Activated CD4-positive, alpha-beta T cell treated with anti-CD3 and anti-CD28 coated beads, Interleukin-2, amount 10 ng/mL, durations not matched to agents 7 days and 5 days (primary cell): ENCODE measurements around the gene OR4L1. TPM values are rescaled to one million over a fixed set of nuclear protein-coding genes. Genes with fewer than 3 reads are reported as not detected.
"Not testable (repeated sequence)": the region's sequence is repeated elsewhere in the genome, so short reads cannot be mapped to it uniquely, and the experiment has no call there.

Experiments used
- CTCF ChIA-PET: fragments of 350-600 bp; sonication (Branson Sonifier 250); formaldehyde crosslinking; loops from one replicate; lab custom pipeline; 2021; ENCODE audit warnings: antibody characterized with exemption; lab: Charles Lee
- POLR2A ChIA-PET: fragments of 350-600 bp; sonication (Branson Sonifier 250); formaldehyde crosslinking; loops from one replicate; lab custom pipeline; 2021; ENCODE audit warnings: antibody characterized with exemption; lab: Charles Lee
- DNase-seq: peaks from one replicate; pipeline ENCODE4 v3.0.0-alpha.2; 2020
- H3K27ac Mint-ChIP-seq: one replicate; pipeline ENCODE4 v1.8.0; 2021; ENCODE audit warnings: mild to moderate bottlenecking, moderate library complexity, mixed read lengths
- H3K27me3 Mint-ChIP-seq: one replicate; pipeline ENCODE4 v1.8.0; 2021; ENCODE audit warnings: mixed read lengths
- H3K36me3 Mint-ChIP-seq: one replicate; pipeline ENCODE4 v1.8.0; 2021; ENCODE audit warnings: low read depth, mixed read lengths
- H3K4me1 Mint-ChIP-seq: one replicate; pipeline ENCODE4 v1.8.0; 2021; ENCODE audit warnings: mixed read lengths
- H3K4me3 Mint-ChIP-seq: one replicate; pipeline ENCODE4 v1.8.0; 2021; ENCODE audit warnings: mild to moderate bottlenecking, moderate library complexity, mixed read lengths
- H3K9me3 Mint-ChIP-seq: one replicate; pipeline ENCODE4 v1.8.0; 2021; ENCODE audit warnings: mixed read lengths
- total RNA-seq, 2 experiments: library from RNA; stranded (reverse); gene quantifications; one replicate each; pipeline ENCODE4 v1.2.3, GENCODE V29; 2021

Gene OR4L1, protein sequence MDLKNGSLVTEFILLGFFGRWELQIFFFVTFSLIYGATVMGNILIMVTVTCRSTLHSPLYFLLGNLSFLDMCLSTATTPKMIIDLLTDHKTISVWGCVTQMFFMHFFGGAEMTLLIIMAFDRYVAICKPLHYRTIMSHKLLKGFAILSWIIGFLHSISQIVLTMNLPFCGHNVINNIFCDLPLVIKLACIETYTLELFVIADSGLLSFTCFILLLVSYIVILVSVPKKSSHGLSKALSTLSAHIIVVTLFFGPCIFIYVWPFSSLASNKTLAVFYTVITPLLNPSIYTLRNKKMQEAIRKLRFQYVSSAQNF
- not detected for total RNA-seq

DNA sequence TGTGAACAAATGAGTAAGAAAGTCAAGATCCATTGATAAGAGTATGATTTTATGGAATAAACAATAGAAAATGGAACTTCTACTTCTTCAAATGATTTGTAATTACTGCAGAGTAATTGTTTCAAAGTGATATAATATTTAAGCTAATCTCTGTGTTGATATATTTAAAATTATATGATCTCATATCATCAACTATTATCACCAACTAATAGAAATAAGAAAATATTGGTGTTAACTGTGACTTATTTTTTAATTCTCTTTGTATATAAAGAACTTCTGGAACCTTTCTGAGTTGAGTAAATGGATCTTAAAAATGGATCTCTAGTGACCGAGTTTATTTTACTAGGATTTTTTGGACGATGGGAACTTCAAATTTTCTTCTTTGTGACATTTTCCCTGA lies at the start of gene OR4L1:
OR4L1 (plus strand) TSS at position 301 of the 400 bp plus-strand sequence; CDS start at position 301, 0 bp downstream.
- Mint-ChIP-seq H3K36me3 (no peaks in the 10 kb centered on the region), H3K9me3 (peaks cover 4% of the 10 kb centered on the region), H3K27ac (no peak within 1 kb of the TSS), H3K27me3 (no peaks in the 10 kb centered on the region), H3K4me1 (no peaks in the 10 kb centered on the region), H3K4me3 (no peak within 1 kb of the TSS)
- POLR2A ChIA-PET, result no interaction called here
- no peak for DNase-seq
- CTCF ChIA-PET, result no interaction called here

GRCh38 chr14:20019257-20019865 lies 40.5 kb upstream of the OR4L1 start, which contains the start of gene OR4K14:
Gene OR4K14, minus strand, starts transcription at chr14:20019307. Its CDS starts 4,114 bp downstream, at chr14:20015193.
- H3K27me3 Mint-ChIP-seq, result no peaks in the 10 kb centered on the region
- H3K9me3 Mint-ChIP-seq, result no peaks in the 10 kb centered on the region
- no peaks in the 10 kb centered on the region for H3K36me3 Mint-ChIP-seq
- H3K4me1 Mint-ChIP-seq, result no peaks in the 10 kb centered on the region
- DNase-seq, result no peak
- ChIA-PET POLR2A (no interaction called here), CTCF (no interaction called here)
- H3K27ac Mint-ChIP-seq, result no peak within 1 kb of the TSS
- H3K4me3 Mint-ChIP-seq, result no peak within 1 kb of the TSS

DNA sequence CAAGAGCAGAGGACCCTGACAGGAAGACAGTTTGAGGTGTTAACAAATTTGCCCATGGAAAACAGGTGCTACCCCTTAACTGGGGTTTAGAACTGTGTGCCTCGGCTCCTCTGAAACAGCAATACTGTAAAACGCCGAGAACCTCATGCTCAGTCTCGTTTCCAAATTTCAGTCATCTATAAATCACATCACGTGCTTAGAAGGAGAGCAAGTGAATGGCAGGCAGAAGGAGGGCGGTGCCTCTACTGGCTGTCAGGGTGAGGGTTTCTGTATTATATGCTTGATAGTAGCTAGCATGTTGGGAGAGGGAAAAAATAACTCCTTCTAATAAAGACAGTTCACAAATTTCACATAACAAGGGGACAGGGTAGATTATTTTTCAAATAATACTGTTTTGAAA lies 28.8 kb upstream of the OR4L1 start:
- Mint-ChIP-seq H3K9me3 (no peaks in the 10 kb centered on the region), H3K4me1 (no peaks in the 10 kb centered on the region), H3K27me3 (no peaks in the 10 kb centered on the region), H3K27ac (no peak overlapping the region), H3K4me3 (no peak overlapping the region), H3K36me3 (no peaks in the 10 kb centered on the region)
- DNase-seq, result no peak
- ChIA-PET CTCF (no interaction called here), POLR2A (no interaction called here)

DNA sequence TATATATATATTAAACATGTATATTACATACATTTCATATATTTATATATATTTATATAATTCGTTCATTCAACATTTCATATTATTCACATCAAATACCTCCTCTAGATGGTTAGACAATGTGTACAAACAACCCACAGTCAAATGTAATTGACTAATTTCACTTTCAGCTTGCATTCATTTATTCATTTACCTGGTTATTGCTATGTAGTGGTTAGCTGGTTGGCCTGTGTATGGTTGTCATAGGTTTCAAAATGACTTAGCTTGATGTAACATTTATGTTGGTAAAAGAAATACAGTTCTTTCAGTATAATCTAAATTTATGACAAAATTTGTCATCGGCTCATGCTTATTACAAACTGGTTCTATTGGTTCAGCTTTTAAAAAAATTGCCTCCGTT lies 24.4 kb upstream of the OR4L1 start:
- peaks cover 2% of the 10 kb centered on the region for H3K9me3 Mint-ChIP-seq
- no peaks in the 10 kb centered on the region for H3K36me3 Mint-ChIP-seq
- H3K27ac Mint-ChIP-seq, result no peak overlapping the region
- no peaks in the 10 kb centered on the region for H3K27me3 Mint-ChIP-seq
- no peak for DNase-seq
- no peak overlapping the region for H3K4me3 Mint-ChIP-seq
- no peaks in the 10 kb centered on the region for H3K4me1 Mint-ChIP-seq
- ChIA-PET CTCF (no interaction called here), POLR2A (no interaction called here)

GRCh38 chr14:20035938-20036337 lies 23.9 kb upstream of the OR4L1 start, which contains the start of gene OR4K13:
Gene OR4K13, minus strand, starts transcription at chr14:20036038. Its CDS starts 1,280 bp downstream, at chr14:20034758.
- Mint-ChIP-seq H3K36me3 (no peaks in the 10 kb centered on the region), H3K27me3 (no peaks in the 10 kb centered on the region), H3K4me1 (no peaks in the 10 kb centered on the region), H3K9me3 (peaks cover 2% of the 10 kb centered on the region), H3K4me3 (no peak within 1 kb of the TSS), H3K27ac (no peak within 1 kb of the TSS)
- ChIA-PET POLR2A (no interaction called here), CTCF (no interaction called here)
- no peak for DNase-seq

- H3K27ac Mint-ChIP-seq, result no peak overlapping the region
- H3K9me3 Mint-ChIP-seq, result no peaks in the 10 kb centered on the region
- H3K4me1 Mint-ChIP-seq, result no peaks in the 10 kb centered on the region
- POLR2A ChIA-PET, result no interaction called here
- peaks cover 3% of the 10 kb centered on the region for H3K27me3 Mint-ChIP-seq
- H3K4me3 Mint-ChIP-seq, result no peak overlapping the region
- CTCF ChIA-PET, result no interaction called here
- H3K36me3 Mint-ChIP-seq, result no peaks in the 10 kb centered on the region
- DNase-seq, result no peak
These were observed 15.6 kb upstream of the OR4L1 start for GRCh38 chr14:20044243-20044642.

GRCh38 chr14:20048202-20048601 lies 11.6 kb upstream of the OR4L1 start:
- H3K9me3 Mint-ChIP-seq, result no peaks in the 10 kb centered on the region

DNA sequence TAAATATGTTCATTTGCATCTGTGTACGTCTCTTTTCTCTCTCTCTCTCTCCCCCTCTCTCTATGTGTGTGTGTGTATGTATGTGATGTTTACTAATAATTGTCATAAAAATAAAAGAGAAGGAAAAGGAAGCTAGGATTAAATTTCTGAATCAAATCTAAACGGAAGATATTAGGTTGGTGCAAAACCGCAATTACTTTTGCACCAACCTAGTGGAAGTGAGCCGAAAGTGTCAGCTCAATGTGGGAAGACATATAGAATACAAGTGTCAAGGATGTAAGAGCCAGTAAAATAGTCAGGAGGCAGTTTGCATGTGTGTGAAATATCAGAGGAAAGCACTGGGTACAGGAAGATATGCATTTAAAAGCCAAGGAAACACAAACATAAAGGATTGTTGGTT lies 32.2 kb downstream of the OR4L1 start:
- Mint-ChIP-seq H3K27me3 (peaks cover 3% of the 10 kb centered on the region), H3K4me3 (no peak overlapping the region), H3K9me3 (no peaks in the 10 kb centered on the region), H3K36me3 (no peaks in the 10 kb centered on the region), H3K4me1 (no peaks in the 10 kb centered on the region), H3K27ac (no peak overlapping the region)
- DNase-seq, result no peak
- ChIA-PET CTCF (no interaction called here), POLR2A (no interaction called here)

More at GRCh38 chr14:20048202-20048601, 11.6 kb upstream of the OR4L1 start:
- DNase-seq, result no peak
- Mint-ChIP-seq H3K36me3 (no peaks in the 10 kb centered on the region), H3K4me3 (no peak overlapping the region), H3K27ac (no peak overlapping the region), H3K4me1 (no peaks in the 10 kb centered on the region), H3K27me3 (peaks cover 4% of the 10 kb centered on the region)
- CTCF ChIA-PET, result no interaction called here
- POLR2A ChIA-PET, result no interaction called here

GRCh38 chr14:20093442-20093841 lies 33.6 kb downstream of the OR4L1 start:
- POLR2A ChIA-PET, result no interaction called here
- no peaks in the 10 kb centered on the region for H3K9me3 Mint-ChIP-seq
- H3K4me3 Mint-ChIP-seq, result no peak overlapping the region
- no peaks in the 10 kb centered on the region for H3K36me3 Mint-ChIP-seq
- CTCF ChIA-PET, result no interaction called here
- DNase-seq, result no peak
- H3K27me3 Mint-ChIP-seq, result peaks cover 3% of the 10 kb centered on the region
- H3K27ac Mint-ChIP-seq, result no peak overlapping the region
- H3K4me1 Mint-ChIP-seq, result no peaks in the 10 kb centered on the region

GRCh38 chr14:20098926-20099770 lies 39.3 kb downstream of the OR4L1 start:
- H3K27me3 Mint-ChIP-seq, H3K36me3 Mint-ChIP-seq, POLR2A ChIA-PET, H3K9me3 Mint-ChIP-seq, DNase-seq, H3K4me3 Mint-ChIP-seq, H3K4me1 Mint-ChIP-seq, CTCF ChIA-PET, H3K27ac Mint-ChIP-seq: not testable (repeated sequence)

GRCh38 chr14:20110438-20110837 lies 50.6 kb downstream of the OR4L1 start, which contains the start of gene OR4K17:
Gene OR4K17, plus strand, starts transcription at chr14:20110739. Its CDS starts 6,761 bp downstream, at chr14:20117500.
- ChIA-PET CTCF (no interaction called here), POLR2A (no interaction called here)
- H3K4me1 Mint-ChIP-seq, result no peaks in the 10 kb centered on the region
- no peaks in the 10 kb centered on the region for H3K9me3 Mint-ChIP-seq
- no peaks in the 10 kb centered on the region for H3K36me3 Mint-ChIP-seq
- H3K27ac Mint-ChIP-seq, result no peak within 1 kb of the TSS
- DNase-seq, result no peak
- H3K27me3 Mint-ChIP-seq, result no peaks in the 10 kb centered on the region
- H3K4me3 Mint-ChIP-seq, result no peak within 1 kb of the TSS
